HepG2 (cell line): ENCODE measurements around the gene PITHD1. TPM values are rescaled to one million over a fixed set of nuclear protein-coding genes. Genes with fewer than 3 reads are reported as not detected.

Experiments
- AGO1 ChIP-seq: fragments of 200-400 bp; formaldehyde crosslinking; IDR thresholded peaks from 2 replicates; pipeline ENCODE4 v1.6.1; 2017; ENCODE audit warnings: mild to moderate bottlenecking, low read depth, low read length, moderate library complexity; ENCODE audit not compliant: poor library complexity, severe bottlenecking
- DMAP1 ChIP-seq: IDR thresholded peaks from 2 replicates; pipeline ENCODE4 v1.6.1; 2016
- FOXP1 ChIP-seq, 2 experiments: fragments of 450-650 bp in 1 of 2; IDR thresholded peaks; 2 replicates each; pipeline ENCODE4 v1.6.1; 2017 to 2018; ENCODE audit warnings: antibody characterized with exemption in 1 of 2
- MAZ ChIP-seq, 2 experiments: sonication (generic) in 1 of 2; formaldehyde crosslinking in 1 of 2; IDR thresholded peaks; 2 replicates each; pipeline versions ENCODE4 v1.5.0 to v1.6.1; 2012 to 2020; ENCODE audit warnings: low read depth in 2 of 2, mild to moderate bottlenecking in 2 of 2, borderline replicate concordance in 1 of 2, improper control_type of control experiment in 1 of 2, low read length in 1 of 2, missing genetic modification reagents in 1 of 2, moderate library complexity in 1 of 2
- MED13 ChIP-seq: sonication (generic); formaldehyde crosslinking; IDR thresholded peaks from 2 replicates; pipeline ENCODE4 v1.5.0; 2020; ENCODE audit warnings: missing genetic modification reagents
- NRL ChIP-seq: sonication (generic); formaldehyde crosslinking; IDR thresholded peaks from 2 replicates; pipeline ENCODE4 v1.5.0; 2020; ENCODE audit warnings: missing genetic modification reagents, mild to moderate bottlenecking, moderate library complexity, borderline replicate concordance
- RARA ChIP-seq: IDR thresholded peaks from 2 replicates; pipeline ENCODE4 v1.6.1; 2016; ENCODE audit warnings: missing genetic modification reagents, missing compliant biosample characterization
- RFX3 ChIP-seq: IDR thresholded peaks from 2 replicates; pipeline ENCODE4 v1.6.1; 2016; ENCODE audit warnings: missing biosample characterization, missing genetic modification reagents
- RXRA ChIP-seq: sonication (generic); formaldehyde crosslinking; IDR thresholded peaks from 2 replicates; pipeline ENCODE4 v1.5.1; 2020; ENCODE audit warnings: missing genetic modification reagents
- SIN3B ChIP-seq: fragments of 150-350 bp; IDR thresholded peaks from 2 replicates; pipeline ENCODE4 v1.6.1; 2014; ENCODE audit warnings: low read length
- SNAPC2 ChIP-seq: sonication (generic); formaldehyde crosslinking; IDR thresholded peaks from 2 replicates; pipeline ENCODE4 v1.8.1; 2022; ENCODE audit warnings: mild to moderate bottlenecking, missing genetic modification reagents
- SP2 ChIP-seq: sonication (generic); formaldehyde crosslinking; IDR thresholded peaks from 2 replicates; pipeline ENCODE4 v1.5.1; 2020; ENCODE audit warnings: mild to moderate bottlenecking, missing genetic modification reagents
- TBP ChIP-seq: sonication (generic); formaldehyde crosslinking; IDR thresholded peaks from 2 replicates; pipeline ENCODE4 v1.5.0; 2020; ENCODE audit warnings: missing genetic modification reagents
- ZBTB3 ChIP-seq: sonication (generic); formaldehyde crosslinking; IDR thresholded peaks from 2 replicates; pipeline ENCODE4 v1.4.0; 2020; ENCODE audit warnings: low read depth, mild to moderate bottlenecking, moderate library complexity, missing genetic modification reagents, borderline replicate concordance
- ZBTB8A ChIP-seq: sonication (generic); formaldehyde crosslinking; IDR thresholded peaks from 2 replicates; pipeline ENCODE4 v1.4.0; 2020; ENCODE audit warnings: mild to moderate bottlenecking, low read depth, missing genetic modification reagents, borderline replicate concordance
- ZC3H13 ChIP-seq: sonication (generic); formaldehyde crosslinking; IDR thresholded peaks from 2 replicates; pipeline ENCODE4 v1.8.1; 2023; ENCODE audit warnings: mild to moderate bottlenecking, missing genetic modification reagents, moderate library complexity
- ZNF687 ChIP-seq: sonication (generic); formaldehyde crosslinking; IDR thresholded peaks from 2 replicates; pipeline ENCODE4 v1.5.1; 2020; ENCODE audit warnings: mild to moderate bottlenecking, missing genetic modification reagents, moderate library complexity
- ZNF747 ChIP-seq: sonication (generic); formaldehyde crosslinking; IDR thresholded peaks from 2 replicates; pipeline ENCODE4 v1.8.1; 2023; ENCODE audit warnings: missing genetic modification reagents, mild to moderate bottlenecking, borderline replicate concordance
- ZNF816 ChIP-seq: sonication (generic); formaldehyde crosslinking; IDR thresholded peaks from 2 replicates; pipeline ENCODE4 v1.8.0; 2022; ENCODE audit warnings: missing genetic modification reagents, mild to moderate bottlenecking, borderline replicate concordance
- ZSCAN12 ChIP-seq: sonication (generic); formaldehyde crosslinking; IDR thresholded peaks from 2 replicates; pipeline ENCODE4 v1.9.0; 2021; ENCODE audit warnings: mild to moderate bottlenecking, missing genetic modification reagents
- polyA plus RNA-seq, 8 experiments: library from polyadenylated mRNA; depleted of rRNA in 3 of 8; stranded (reverse) in 7 of 8; unstranded in 1 of 8; fragments of >200 nt; fragmentation: Illumina TruSeq in 4 of 8; extraction: Trizol in 4 of 8; gene quantifications; 2 replicates each; pipeline versions ENCODE4 v1.2.1 to v1.2.3, GENCODE V29; 2011 to 2016; ENCODE audit warnings: low read depth in 4 of 8, missing spikeins in 1 of 8, mixed read lengths in 1 of 8; ENCODE audit not compliant: insufficient read depth in 1 of 8
- total RNA-seq, 5 experiments: library from RNA; depleted of rRNA; stranded (reverse); fragments of >200 nt; fragmentation: Illumina TruSeq; extraction: Trizol; gene quantifications; 2 replicates each; pipeline ENCODE4 v1.2.3, GENCODE V29; 2016; ENCODE audit warnings: low read depth in 1 of 5
- TF ChIP-seq, protein P1 (sequence below): sonication (generic); formaldehyde crosslinking; IDR thresholded peaks from 2 replicates; pipeline ENCODE4 v1.9.0; 2021; ENCODE audit warnings: mild to moderate bottlenecking, missing genetic modification reagents

PITHD1 gene
- total and polyA plus RNA-seq, 2 of the 13 experiments (the other 11 are each of a cell fraction or from before 2014, with no cell fraction given), result 28.0 to 37.3 TPM

DNA sequence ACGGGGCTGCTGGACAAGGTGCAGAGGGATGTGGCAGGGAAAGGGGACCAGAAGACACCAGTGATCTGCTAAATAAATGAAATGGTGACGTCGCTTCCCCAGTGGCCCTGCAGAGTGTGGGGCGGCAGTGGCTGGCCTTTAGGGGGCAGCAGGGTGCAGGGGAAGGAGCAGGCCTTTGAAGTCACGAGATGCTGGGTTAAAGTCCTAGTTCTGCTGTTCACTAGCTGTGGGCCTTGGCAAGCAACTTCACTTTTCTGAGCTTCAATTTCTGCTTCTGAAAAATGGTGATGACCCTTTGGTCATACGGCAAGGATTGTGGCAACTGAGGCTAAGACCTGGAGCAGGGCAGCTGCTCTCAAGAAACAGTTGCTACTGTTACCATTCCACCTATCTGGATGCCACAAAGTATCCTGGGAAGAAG lies 31.5 kb downstream of the PITHD1 start (continued):
- TF ChIP-seq ZNF816 (CRISPR knock-in tag), result no peak
- TF ChIP-seq RARA (CRISPR knock-in tag), result 0 out of 2 replicates have a peak, but pooled peaks have one; percentile 15
- no peak for TF ChIP-seq SNAPC2
- no peak for TF ChIP-seq ZBTB8A
- TF ChIP-seq ZNF687, result peak; percentile 63
- no peak for TF ChIP-seq ZC3H13 (CRISPR knock-in tag)
- TF ChIP-seq ZBTB3 (CRISPR knock-in tag), result no peak
- TF ChIP-seq RFX3, result no peak
- TF ChIP-seq ZSCAN12 (CRISPR knock-in tag), result no peak
- peak; percentile 44; the same call in 1 of the 2 replicates for TF ChIP-seq DMAP1 (CRISPR knock-in tag)
- TF ChIP-seq ZNF747, result no peak
- TF ChIP-seq SP2 (CRISPR knock-in tag), result no peak
- 0 out of 2 replicates have a peak, but pooled peaks have one; percentile 38 for TF ChIP-seq SIN3B
- no peak for TF ChIP-seq AGO1
- TF ChIP-seq MAZ (IDR thresholded peaks at IDR 0.05; ENCODE audit: borderline replicate concordance, low read depth, low read length), result 0 out of 2 replicates have a peak, but pooled peaks have one; percentile 35
- no peak for TF ChIP-seq MAZ (CRISPR knock-in tag; IDR thresholded peaks at IDR 0.05; ENCODE audit: low read depth)
- peak; percentile 53; the same call in 1 of the 2 replicates for TF ChIP-seq RXRA
- no peak for TF ChIP-seq TBP (CRISPR knock-in tag)
- no peak for TF ChIP-seq MED13 (CRISPR knock-in tag)
- TF ChIP-seq NRL (CRISPR knock-in tag), result no peak
- TF ChIP-seq FOXP1 (IDR thresholded peaks at IDR 0.05), result no peak
- no peak for TF ChIP-seq FOXP1 (CRISPR knock-in tag; IDR thresholded peaks at IDR 0.05)
- TF ChIP-seq, protein P1, sequence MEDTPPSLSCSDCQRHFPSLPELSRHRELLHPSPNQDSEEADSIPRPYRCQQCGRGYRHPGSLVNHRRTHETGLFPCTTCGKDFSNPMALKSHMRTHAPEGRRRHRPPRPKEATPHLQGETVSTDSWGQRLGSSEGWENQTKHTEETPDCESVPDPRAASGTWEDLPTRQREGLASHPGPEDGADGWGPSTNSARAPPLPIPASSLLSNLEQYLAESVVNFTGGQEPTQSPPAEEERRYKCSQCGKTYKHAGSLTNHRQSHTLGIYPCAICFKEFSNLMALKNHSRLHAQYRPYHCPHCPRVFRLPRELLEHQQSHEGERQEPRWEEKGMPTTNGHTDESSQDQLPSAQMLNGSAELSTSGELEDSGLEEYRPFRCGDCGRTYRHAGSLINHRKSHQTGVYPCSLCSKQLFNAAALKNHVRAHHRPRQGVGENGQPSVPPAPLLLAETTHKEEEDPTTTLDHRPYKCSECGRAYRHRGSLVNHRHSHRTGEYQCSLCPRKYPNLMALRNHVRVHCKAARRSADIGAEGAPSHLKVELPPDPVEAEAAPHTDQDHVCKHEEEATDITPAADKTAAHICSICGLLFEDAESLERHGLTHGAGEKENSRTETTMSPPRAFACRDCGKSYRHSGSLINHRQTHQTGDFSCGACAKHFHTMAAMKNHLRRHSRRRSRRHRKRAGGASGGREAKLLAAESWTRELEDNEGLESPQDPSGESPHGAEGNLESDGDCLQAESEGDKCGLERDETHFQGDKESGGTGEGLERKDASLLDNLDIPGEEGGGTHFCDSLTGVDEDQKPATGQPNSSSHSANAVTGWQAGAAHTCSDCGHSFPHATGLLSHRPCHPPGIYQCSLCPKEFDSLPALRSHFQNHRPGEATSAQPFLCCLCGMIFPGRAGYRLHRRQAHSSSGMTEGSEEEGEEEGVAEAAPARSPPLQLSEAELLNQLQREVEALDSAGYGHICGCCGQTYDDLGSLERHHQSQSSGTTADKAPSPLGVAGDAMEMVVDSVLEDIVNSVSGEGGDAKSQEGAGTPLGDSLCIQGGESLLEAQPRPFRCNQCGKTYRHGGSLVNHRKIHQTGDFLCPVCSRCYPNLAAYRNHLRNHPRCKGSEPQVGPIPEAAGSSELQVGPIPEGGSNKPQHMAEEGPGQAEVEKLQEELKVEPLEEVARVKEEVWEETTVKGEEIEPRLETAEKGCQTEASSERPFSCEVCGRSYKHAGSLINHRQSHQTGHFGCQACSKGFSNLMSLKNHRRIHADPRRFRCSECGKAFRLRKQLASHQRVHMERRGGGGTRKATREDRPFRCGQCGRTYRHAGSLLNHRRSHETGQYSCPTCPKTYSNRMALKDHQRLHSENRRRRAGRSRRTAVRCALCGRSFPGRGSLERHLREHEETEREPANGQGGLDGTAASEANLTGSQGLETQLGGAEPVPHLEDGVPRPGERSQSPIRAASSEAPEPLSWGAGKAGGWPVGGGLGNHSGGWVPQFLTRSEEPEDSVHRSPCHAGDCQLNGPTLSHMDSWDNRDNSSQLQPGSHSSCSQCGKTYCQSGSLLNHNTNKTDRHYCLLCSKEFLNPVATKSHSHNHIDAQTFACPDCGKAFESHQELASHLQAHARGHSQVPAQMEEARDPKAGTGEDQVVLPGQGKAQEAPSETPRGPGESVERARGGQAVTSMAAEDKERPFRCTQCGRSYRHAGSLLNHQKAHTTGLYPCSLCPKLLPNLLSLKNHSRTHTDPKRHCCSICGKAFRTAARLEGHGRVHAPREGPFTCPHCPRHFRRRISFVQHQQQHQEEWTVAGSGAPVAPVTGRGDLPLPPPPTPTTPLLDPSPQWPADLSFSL (CRISPR knock-in tag), result no peak
